Mucosa of descending colon (tissue), 3 donors: ENCODE data around the gene PTGDS. TPM values are rescaled to one million over a fixed set of nuclear protein-coding genes. Genes with fewer than 3 reads are reported as not detected.

ENCODE experiments used
- ATAC-seq: fragments of 200-7000 bp; cut with Tn5 transposase; one replicate; pipeline ENCODE4 v1.9.1; 2020; ENCODE audit warnings: mild to moderate bottlenecking, moderate library complexity
- DNase-seq, 3 donors: peaks; one replicate each; pipeline ENCODE4 v3.0.0-alpha.2; 2020
- H3K36me3 ChIP-seq: fragments of 200-600 bp; one replicate; pipeline ENCODE4 v1.8.0; 2021; ENCODE audit warnings: low read depth, mild to moderate bottlenecking
- H3K4me1 ChIP-seq: fragments of 200-600 bp; one replicate; pipeline ENCODE4 v1.8.0; 2021; ENCODE audit warnings: low read depth, mild to moderate bottlenecking
- H3K4me3 ChIP-seq: fragments of 200-600 bp; one replicate; pipeline ENCODE4 v1.8.0; 2021; ENCODE audit warnings: mild to moderate bottlenecking
- H3K9me3 ChIP-seq: fragments of 200-600 bp; one replicate; pipeline ENCODE4 v1.8.0; 2021; ENCODE audit warnings: mild to moderate bottlenecking
- CTCF ChIP-seq: fragments of 200-600 bp; IDR thresholded peaks from one replicate; pipeline ENCODE4 v1.8.0; 2022; ENCODE audit warnings: antibody characterized with exemption, mild to moderate bottlenecking
- intact Hi-C, 2 donors: fragments of 100-400 bp; cut with DNase I in 1 of 2; cut with micrococcal nuclease in 1 of 2; formaldehyde crosslinking; loops; one replicate each; pipeline versions ENCODE4 v1.11.0 to v1.11.1; 2022; cut with DNase I, micrococcal nuclease
- total RNA-seq, 3 donors: library from RNA; stranded (reverse); fragmentation: NEBNext Ultra II Directional in 2 of 3; extraction: Animal tissue kit (Norgen Biotek cat#: 25700) in 2 of 3; gene quantifications; one replicate each; pipeline versions ENCODE4 v1.2.1 to v1.2.4, GENCODE V29; 2021 to 2023
- donor health status: DM: no; HTN: no; CAD: no; lungs with moderate emphysema.
- donor health status: DM: no; HTN: no; CAD: no.
- donor health status: DM: no; HTN: yes; CAD: no.

PTGDS gene
- total RNA-seq, 3 donors from 2014 or later: 2.5 to 45.4 (median 16.1) TPM

GRCh38 chr9:137014166-137014565, 36.9 kb downstream of the PTGDS start:
- no peaks in the 10 kb centered on the region for H3K9me3 ChIP-seq
- H3K36me3 ChIP-seq: no peaks in the 10 kb centered on the region
- no peaks in the 10 kb centered on the region for H3K4me1 ChIP-seq
- intact Hi-C loops: no loop called here
- no peak for ATAC-seq
- no peak for TF ChIP-seq CTCF
- H3K4me3 ChIP-seq: no peak overlapping the region
- DNase-seq: no peak

- no peaks in the 10 kb centered on the region for H3K36me3 ChIP-seq
- DNase-seq: no peak
- no peak for TF ChIP-seq CTCF
- no peaks in the 10 kb centered on the region for H3K4me1 ChIP-seq
- intact Hi-C loops: no loop called here
- no peaks in the 10 kb centered on the region for H3K9me3 ChIP-seq
- ATAC-seq: no peak
- no peak overlapping the region for H3K4me3 ChIP-seq
Measured at GRCh38 chr9:137014776-137015539, 37.7 kb downstream of the PTGDS start.

- H3K36me3 ChIP-seq: no peaks in the 10 kb centered on the region
- DNase-seq (no peak), ATAC-seq (no peak)
- H3K4me3 ChIP-seq: no peak overlapping the region
- H3K4me1 ChIP-seq: no peaks in the 10 kb centered on the region
- H3K9me3 ChIP-seq: no peaks in the 10 kb centered on the region
- intact Hi-C loops: no loop called here
- no peak for TF ChIP-seq CTCF
Measured at GRCh38 chr9:137015540-137015930, 38.2 kb downstream of the PTGDS start.

- DNase-seq: no peak
- no peak for TF ChIP-seq CTCF
- H3K36me3 ChIP-seq: no peaks in the 10 kb centered on the region
- no peak overlapping the region for H3K4me3 ChIP-seq
- no peak for ATAC-seq
- intact Hi-C loops: no loop called here
- H3K9me3 ChIP-seq: no peaks in the 10 kb centered on the region
- no peaks in the 10 kb centered on the region for H3K4me1 ChIP-seq
Measured at GRCh38 chr9:137015976-137016375, 38.7 kb downstream of the PTGDS start.

- no peak for DNase-seq
- Histone ChIP-seq H3K36me3 (no peaks in the 10 kb centered on the region), H3K9me3 (no peaks in the 10 kb centered on the region), H3K4me3 (no peak overlapping the region), H3K4me1 (peaks cover 3% of the 10 kb centered on the region)
- ATAC-seq: no peak
- TF ChIP-seq CTCF: no peak
- intact Hi-C loops: no loop called here
Measured at GRCh38 chr9:137016436-137016835, 39.1 kb downstream of the PTGDS start.

- H3K4me3 ChIP-seq: no peak overlapping the region
- peaks cover 5% of the 10 kb centered on the region for H3K4me1 ChIP-seq
- intact Hi-C loops: no loop called here
- H3K9me3 ChIP-seq: no peaks in the 10 kb centered on the region
- no peaks in the 10 kb centered on the region for H3K36me3 ChIP-seq
- no peak for TF ChIP-seq CTCF
- DNase-seq (no peak), ATAC-seq (no peak)
Measured at GRCh38 chr9:137017071-137017470, 39.8 kb downstream of the PTGDS start.
